Inferior parietal cortex (tissue), 1 donor: ENCODE data around the gene INO80D.
"Not testable (repeated sequence)": the region's sequence is repeated elsewhere in the genome, so short reads cannot be mapped to it uniquely, and the experiment has no call there.

Source experiments
- DNase-seq: peaks from one replicate; pipeline ENCODE4 v3.0.0-alpha.2; 2016; ENCODE audit errors: extremely low spot score

The INO80D gene

DNA sequence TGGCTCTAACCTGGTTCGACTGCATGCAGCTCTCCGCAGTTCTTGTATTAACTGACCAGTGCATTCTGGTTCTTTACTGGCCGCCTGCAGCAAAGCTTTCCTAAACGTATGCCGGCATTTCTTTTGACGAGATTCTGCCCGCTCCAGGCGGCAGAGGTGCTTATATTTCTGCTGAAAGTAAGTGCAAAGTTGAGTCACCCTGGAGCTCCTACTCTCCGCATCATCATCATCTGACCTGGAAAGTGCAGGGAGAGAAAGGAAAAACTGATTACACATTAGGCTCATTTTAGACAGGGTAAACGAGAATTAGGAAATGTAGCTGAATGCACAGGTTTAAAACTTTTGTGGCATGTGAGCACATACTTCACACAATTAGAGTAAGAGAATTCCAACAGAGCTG is 57.9 kb downstream of the INO80D start:
- DNase-seq: no peak

- no peak for DNase-seq
These were observed 62.8 kb downstream of the INO80D start for GRCh38 chr2:206023183-206023582.

DNA sequence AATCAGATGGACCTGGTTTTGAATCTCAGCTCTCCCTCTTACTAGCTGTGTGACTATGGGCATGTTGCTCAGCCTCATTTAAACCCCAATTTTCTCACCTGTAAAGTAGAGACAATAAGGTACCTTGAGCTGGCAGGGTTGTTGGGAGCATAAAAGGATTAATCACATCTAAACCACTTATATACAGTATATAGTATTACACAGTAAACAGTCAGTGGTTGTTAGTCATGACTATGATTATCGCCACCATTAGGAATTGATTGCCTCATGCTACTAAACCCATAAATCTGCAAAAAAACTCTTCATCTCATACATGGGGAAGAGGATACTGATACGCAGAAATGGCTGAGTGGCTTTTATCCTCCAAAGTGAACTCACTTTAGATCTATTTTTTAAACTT is 65.8 kb downstream of the INO80D start:
- DNase-seq: no peak

DNA sequence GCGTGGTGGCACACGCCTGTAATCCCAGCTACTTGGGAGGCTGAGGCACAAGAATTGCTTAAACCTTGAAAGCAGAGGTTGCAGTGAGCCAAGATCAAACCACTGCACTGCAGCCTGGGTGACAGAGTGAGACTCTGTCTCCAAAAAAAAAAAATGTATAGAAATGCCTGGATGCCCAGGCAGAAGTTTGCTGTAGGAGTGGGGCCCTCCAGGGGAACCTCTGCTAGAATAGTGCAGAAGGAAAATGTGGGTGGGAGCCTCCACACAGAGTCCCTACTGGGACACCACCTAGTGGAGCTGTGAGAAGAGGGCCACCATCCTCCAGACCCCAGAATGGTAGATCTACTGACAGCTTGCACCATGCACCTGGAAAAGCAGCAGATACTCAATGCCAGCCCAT is 70.2 kb downstream of the INO80D start:
- not testable (repeated sequence) for DNase-seq

- no peak for DNase-seq
These were observed 74.2 kb downstream of the INO80D start for GRCh38 chr2:206011795-206012194.

- no peak for DNase-seq
These were observed 74.9 kb downstream of the INO80D start for GRCh38 chr2:206011018-206011614.

DNA sequence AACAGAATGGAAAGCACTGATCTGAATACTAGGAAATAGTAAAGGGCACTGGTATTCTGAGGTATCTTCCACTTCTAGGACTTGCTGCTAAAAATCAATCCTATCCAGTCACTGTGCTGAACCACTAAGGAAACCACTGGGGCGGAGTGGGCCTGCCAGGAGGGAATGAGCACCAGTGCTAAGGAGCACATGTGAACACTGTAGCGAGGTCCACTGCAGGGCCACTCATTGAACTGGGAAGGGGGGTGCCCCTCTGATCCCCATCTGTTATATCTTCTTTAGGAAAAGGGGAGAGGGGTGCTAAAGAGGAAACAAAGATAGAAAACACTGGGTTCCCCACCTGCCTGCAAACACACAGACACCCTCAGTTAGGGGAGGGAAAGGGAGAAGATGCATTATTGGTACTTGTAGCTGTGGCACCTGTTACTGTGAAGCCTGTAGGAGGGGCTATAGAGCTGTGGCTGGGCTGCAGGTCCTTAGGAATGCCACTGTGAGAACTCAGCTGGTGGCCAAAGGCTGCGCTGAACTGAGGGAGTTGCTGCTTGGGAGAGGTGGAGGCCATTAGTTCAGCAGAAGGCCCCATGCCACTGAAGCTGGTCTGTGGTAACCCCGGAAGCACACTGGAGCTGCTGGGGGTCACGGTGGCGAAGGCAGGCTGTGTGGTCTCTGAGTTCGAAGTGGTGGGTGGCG is 81.8 kb downstream of the INO80D start:
- DNase-seq: no peak

DNA sequence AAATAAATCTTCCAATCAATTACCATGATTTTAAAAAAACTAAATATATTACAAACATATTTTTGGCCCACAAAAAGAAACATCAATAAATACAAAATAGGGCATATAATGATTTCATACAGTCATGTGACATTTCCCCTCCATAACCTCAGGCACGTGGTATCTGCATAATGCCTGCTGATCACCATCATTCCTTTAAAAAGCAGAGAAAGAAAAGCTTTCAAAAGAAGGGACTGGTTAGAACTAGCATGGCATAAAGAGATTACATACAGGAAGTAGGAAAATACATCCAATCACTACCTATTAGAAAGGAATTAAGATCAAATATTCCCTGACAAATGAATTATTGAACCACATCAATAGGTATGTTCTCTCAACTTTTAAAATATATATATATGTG is 83.5 kb downstream of the INO80D start:
- DNase-seq: no peak

DNA sequence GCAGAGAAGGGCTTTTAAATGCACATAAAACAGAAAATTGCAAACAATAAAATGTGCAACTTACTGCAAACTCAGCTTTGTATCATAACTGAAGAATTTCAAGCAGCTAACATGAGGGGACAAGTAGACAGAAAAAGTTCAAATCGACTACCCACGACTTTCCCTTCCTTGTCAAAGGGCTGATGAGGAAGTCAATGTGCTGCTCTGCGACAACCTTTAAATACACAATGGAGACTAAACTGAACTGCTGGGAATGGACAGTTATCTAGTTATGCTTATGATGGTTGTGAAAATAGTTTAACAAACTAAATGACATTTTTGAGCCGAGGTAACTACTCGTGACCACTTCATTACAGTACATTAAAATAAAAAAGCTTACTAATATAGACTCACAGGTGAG is 84.1 kb downstream of the INO80D start:
- no peak for DNase-seq

DNA sequence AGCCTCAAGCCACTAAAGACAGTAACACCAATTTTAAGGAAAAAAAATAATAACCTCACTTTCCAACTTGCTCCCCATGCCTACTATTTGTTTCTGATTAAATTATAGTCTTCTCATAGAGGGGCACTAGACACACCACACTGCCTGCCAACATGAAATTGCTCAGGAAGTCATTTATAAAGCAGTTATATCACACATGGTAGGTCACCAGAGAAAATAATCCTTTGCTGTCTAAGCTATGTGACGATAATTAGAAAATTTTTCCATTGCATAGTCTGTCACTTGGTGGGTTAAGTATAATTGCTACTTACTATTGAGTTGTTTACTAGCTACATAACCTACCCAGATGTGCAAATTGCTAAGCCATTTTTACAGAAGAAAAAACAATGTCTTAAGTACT is 85.2 kb downstream of the INO80D start:
- DNase-seq: no peak

GRCh38 chr2:205998583-205998982 is 87.4 kb downstream of the INO80D start:
- DNase-seq: no peak

GRCh38 chr2:205996161-205996560 is 89.8 kb downstream of the INO80D start:
- DNase-seq: no peak

DNA sequence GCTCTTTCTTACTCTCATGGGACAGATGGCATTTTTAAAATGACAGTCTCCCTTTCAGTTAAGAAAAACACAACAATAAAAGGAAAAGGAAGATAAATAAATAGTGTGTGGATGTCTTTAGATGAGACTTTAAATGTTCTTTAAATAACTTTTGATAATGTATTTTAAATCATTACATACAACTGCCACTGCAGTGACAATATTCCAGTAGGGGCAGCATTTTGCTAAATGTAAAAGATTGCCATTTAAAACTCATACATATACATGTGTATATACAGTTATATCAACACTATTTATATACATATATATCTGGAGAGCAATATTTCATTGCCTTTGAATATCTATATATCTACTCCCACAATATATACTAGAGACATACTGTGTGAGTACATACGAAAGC is 90.7 kb downstream of the INO80D start:
- no peak for DNase-seq

- DNase-seq: no peak
These were observed 91.6 kb downstream of the INO80D start for GRCh38 chr2:205994344-205994743.

- DNase-seq: no peak
These were observed 95.9 kb downstream of the INO80D start for GRCh38 chr2:205990104-205990503.

- DNase-seq: peak; percentile 57
These were observed 96.5 kb downstream of the INO80D start for GRCh38 chr2:205989271-205990071.

DNA sequence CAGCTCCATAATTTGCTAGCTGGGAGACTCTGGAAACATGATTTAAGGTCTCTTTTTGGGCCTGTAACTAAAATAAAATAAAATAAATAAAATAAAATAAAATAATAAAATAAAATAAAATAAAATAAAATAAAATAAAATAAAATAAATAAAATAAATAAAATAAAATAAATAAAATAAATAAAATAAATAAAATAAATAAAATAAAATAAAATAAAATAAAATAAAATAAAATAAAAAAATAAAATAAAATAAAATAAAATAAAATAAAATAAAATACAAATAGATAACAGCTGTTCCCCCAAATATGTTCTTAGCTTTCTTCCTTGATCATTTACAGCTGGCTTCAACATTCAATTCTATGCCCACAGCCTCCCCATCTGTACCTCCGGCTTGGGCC is 97.3 kb downstream of the INO80D start:
- DNase-seq: not testable (repeated sequence)

DNA sequence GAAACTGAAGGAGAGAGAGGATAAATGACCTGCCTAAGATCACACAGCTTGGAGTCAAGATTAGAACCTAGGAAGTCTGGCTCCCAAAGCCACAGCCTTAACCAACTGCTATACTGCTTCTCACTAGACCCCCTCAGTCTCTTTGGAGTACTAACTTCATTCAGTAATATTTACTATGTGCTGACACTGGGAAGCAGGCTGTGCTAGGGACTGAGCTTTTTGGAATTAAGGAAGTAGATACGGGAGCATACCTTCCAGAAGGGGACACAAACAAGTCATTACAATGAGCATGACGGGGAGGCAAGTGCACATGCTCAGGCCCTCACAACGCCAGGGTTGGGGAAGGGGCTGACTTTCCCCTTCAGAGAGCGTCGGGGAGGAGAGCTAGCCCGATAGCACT is 97.7 kb downstream of the INO80D start:
- DNase-seq: no peak

DNA sequence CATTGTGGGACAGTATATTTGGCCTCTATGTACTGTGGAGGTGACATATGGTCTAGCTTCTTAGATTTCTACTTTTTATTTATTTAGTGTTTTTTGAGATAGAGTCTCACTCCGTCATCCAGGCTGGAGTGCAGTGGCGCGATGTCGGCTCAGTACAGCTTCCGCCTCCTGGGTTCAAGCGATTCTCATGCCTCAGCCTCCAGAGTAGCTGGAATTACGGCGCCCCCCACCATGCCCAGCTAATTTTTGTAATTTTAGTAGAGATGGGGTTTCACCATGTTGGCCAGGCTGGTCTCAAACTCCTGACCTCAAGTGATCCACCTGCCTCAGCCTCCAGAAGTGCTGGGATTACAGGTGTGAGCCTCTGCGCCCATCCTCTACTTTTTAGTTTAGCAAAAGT is 99.6 kb downstream of the INO80D start:
- not testable (repeated sequence) for DNase-seq

DNA sequence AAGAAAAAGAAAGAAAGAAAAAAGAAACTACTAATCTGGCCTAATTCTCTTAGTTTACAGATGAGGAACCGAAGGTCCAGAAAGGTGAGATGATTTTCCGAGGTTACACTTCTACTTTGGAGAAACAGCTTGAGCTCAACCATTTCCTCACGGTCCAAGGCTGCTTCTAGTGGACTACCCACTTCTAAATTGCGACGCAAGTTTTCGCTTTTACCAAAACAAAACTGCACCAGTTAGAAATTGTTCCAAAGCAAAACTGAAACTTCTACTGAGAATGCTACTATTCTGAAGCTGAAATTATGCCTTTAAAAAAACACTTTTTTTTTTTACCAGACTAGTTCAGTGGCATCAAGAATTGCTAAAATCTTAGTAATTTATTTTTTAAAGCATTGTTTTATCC is 101.6 kb downstream of the INO80D start:
- DNase-seq: no peak

DNA sequence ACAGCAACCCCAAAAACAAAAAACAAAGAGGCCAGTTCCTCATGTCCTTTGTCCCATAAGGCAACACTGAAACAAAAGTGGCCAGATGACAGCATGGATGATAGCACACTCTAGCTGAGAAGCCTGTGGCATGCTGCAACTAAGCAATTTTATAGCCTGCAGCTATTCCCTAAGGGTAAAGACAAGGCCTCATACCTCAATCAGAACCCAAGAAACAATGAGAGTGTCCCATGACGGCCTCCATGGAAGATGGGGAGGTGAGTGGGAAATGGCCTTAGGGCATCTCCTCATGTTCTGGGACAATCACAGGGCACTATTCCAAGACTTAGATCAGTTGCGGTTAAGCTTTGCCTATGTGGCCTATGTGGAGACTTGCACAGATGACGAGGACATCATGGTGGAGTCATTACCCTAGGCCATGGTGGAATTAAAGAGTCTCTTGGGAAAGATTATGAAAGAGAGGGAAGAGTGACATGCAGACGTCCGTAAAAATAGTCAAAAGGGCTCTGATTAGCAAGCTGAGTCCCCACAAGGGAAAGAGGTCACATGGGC is 103.1 kb downstream of the INO80D start:
- no peak for DNase-seq

DNA sequence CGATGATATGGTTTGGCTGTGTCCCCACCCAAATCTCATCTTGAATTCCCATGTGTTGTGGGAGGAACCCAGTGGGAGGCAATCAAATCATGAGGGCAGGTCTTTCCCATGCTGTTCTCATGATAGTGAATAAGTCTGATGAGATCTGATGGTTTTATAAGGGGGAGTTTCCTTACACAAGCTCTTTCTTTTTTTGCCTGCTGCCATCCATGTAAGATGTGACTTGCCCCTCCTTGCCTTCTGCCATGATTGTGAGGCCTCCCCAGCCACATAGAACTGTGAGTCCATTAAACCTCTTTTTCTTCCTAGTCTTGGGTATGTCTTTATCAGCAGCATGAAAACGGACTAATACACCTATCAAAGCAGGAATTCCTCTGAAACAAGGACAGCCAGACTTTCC is 107.2 kb downstream of the INO80D start:
- not testable (repeated sequence) for DNase-seq

DNA sequence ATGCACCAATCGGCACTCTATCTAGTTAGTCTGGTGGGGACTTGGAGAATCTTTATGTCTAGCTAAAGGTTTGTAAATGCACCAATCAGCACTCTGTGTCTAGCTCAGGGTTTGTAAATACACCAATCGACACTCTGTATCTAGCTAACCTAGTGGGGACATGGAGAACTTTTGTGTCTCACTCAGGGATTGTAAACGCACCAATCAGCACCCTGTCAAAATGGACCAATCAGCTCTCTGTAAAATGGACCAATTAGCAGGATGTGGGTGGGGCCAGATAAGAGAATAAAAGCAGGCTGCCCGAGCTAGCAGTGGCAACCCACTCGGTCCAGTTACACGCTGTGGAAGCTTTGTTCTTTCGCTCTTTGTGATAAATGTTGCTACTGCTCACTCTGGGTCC is 108.3 kb downstream of the INO80D start:
- DNase-seq: not testable (repeated sequence)
